ENCODE results near the gene PRLR.

Gene PRLR

GRCh38 chr5:35177783-35178182, 52.5 kb downstream of the PRLR start:
- H3K36me3 ChIP-seq (replicated peaks), result no peaks in the 10 kb centered on the region
- H3K27me3 ChIP-seq (ENCODE audit: low read depth), result no peaks in the 10 kb centered on the region
- in situ Hi-C loops (cut with MboI; ENCODE audit: low sequenced_read_pairs), result no loop called here
- peaks cover 13% of the 10 kb centered on the region for H3K4me1 ChIP-seq
- no peaks in the 10 kb centered on the region for H3K9me3 ChIP-seq
- no peak for DNase-seq (ENCODE audit: low spot score in 2 of 2)
- no peak overlapping the region for H3K4me3 ChIP-seq

- Histone ChIP-seq H3K4me3 (no peak overlapping the region), H3K4me1 (peaks cover 12% of the 10 kb centered on the region), H3K36me3 (replicated peaks) (no peaks in the 10 kb centered on the region), H3K27me3 (ENCODE audit: low read depth) (no peaks in the 10 kb centered on the region), H3K9me3 (no peaks in the 10 kb centered on the region; the same call in 1 of the 2 replicates)
- in situ Hi-C loops (cut with MboI; ENCODE audit: low sequenced_read_pairs), result no loop called here
- no peak for DNase-seq (ENCODE audit: low spot score in 2 of 2)
Measured at GRCh38 chr5:35172533-35172932, 57.8 kb downstream of the PRLR start.

- H3K4me1 ChIP-seq, result peaks cover 7% of the 10 kb centered on the region
- no peaks in the 10 kb centered on the region for H3K36me3 ChIP-seq (replicated peaks)
- no peaks in the 10 kb centered on the region for H3K27me3 ChIP-seq (ENCODE audit: low read depth)
- H3K9me3 ChIP-seq, result no peaks in the 10 kb centered on the region; the same call in 1 of the 2 replicates
- in situ Hi-C loops (cut with MboI; ENCODE audit: low sequenced_read_pairs), result no loop called here
- H3K4me3 ChIP-seq, result no peak overlapping the region
- no peak for DNase-seq (ENCODE audit: low spot score in 2 of 2)
Measured at GRCh38 chr5:35171991-35172390, 58.3 kb downstream of the PRLR start.

GRCh38 chr5:35171078-35171477, 59.2 kb downstream of the PRLR start:
- Histone ChIP-seq H3K4me3 (no peak overlapping the region), H3K9me3 (no peaks in the 10 kb centered on the region; the same call in 1 of the 2 replicates), H3K4me1 (peaks cover 4% of the 10 kb centered on the region), H3K27me3 (ENCODE audit: low read depth) (no peaks in the 10 kb centered on the region), H3K36me3 (replicated peaks) (no peaks in the 10 kb centered on the region)
- DNase-seq (ENCODE audit: low spot score in 2 of 2), result no peak
- in situ Hi-C loops (cut with MboI; ENCODE audit: low sequenced_read_pairs), result no loop called here

- Histone ChIP-seq H3K27me3 (ENCODE audit: low read depth) (no peaks in the 10 kb centered on the region), H3K4me1 (peaks cover 20% of the 10 kb centered on the region), H3K36me3 (replicated peaks) (no peaks in the 10 kb centered on the region), H3K9me3 (no peaks in the 10 kb centered on the region; the same call in 1 of the 2 replicates), H3K4me3 (no peak overlapping the region)
- DNase-seq (ENCODE audit: low spot score in 2 of 2), result no peak
- in situ Hi-C loops (cut with MboI; ENCODE audit: low sequenced_read_pairs), result no loop called here
Measured at GRCh38 chr5:35166043-35166442, 64.2 kb downstream of the PRLR start.

GRCh38 chr5:35164860-35165542, 65.3 kb downstream of the PRLR start:
- no peak for DNase-seq (ENCODE audit: low spot score in 2 of 2)
- Histone ChIP-seq H3K4me3 (no peak overlapping the region), H3K9me3 (no peaks in the 10 kb centered on the region; the same call in 1 of the 2 replicates), H3K4me1 (peaks cover 20% of the 10 kb centered on the region), H3K27me3 (ENCODE audit: low read depth) (no peaks in the 10 kb centered on the region), H3K36me3 (replicated peaks) (no peaks in the 10 kb centered on the region)
- in situ Hi-C loops (cut with MboI; ENCODE audit: low sequenced_read_pairs), result no loop called here

GRCh38 chr5:35163710-35164033, 66.6 kb downstream of the PRLR start:
- in situ Hi-C loops (cut with MboI; ENCODE audit: low sequenced_read_pairs), result no loop called here
- no peaks in the 10 kb centered on the region for H3K36me3 ChIP-seq (replicated peaks)
- peaks cover 20% of the 10 kb centered on the region for H3K4me1 ChIP-seq
- H3K27me3 ChIP-seq (ENCODE audit: low read depth), result no peaks in the 10 kb centered on the region
- DNase-seq (ENCODE audit: low spot score in 2 of 2), result peak in 1 of 2 experiments; percentile 9
- no peaks in the 10 kb centered on the region; the same call in 1 of the 2 replicates for H3K9me3 ChIP-seq
- H3K4me3 ChIP-seq, result no peak overlapping the region

- Histone ChIP-seq H3K36me3 (replicated peaks) (no peaks in the 10 kb centered on the region), H3K4me3 (peak overlapping the region; percentile 12), H3K27me3 (ENCODE audit: low read depth) (no peaks in the 10 kb centered on the region), H3K9me3 (no peaks in the 10 kb centered on the region; the same call in 1 of the 2 replicates), H3K4me1 (peaks cover 20% of the 10 kb centered on the region)
- in situ Hi-C loops (cut with MboI; ENCODE audit: low sequenced_read_pairs), result no loop called here
- DNase-seq (ENCODE audit: low spot score in 2 of 2), result peak; percentile 77 to 98
Measured at GRCh38 chr5:35162848-35163709, 67.2 kb downstream of the PRLR start.

- Histone ChIP-seq H3K4me3 (no peak overlapping the region), H3K4me1 (peaks cover 20% of the 10 kb centered on the region), H3K9me3 (no peaks in the 10 kb centered on the region), H3K27me3 (ENCODE audit: low read depth) (no peaks in the 10 kb centered on the region), H3K36me3 (replicated peaks) (no peaks in the 10 kb centered on the region)
- in situ Hi-C loops (cut with MboI; ENCODE audit: low sequenced_read_pairs), result no loop called here
- DNase-seq (ENCODE audit: low spot score in 2 of 2), result no peak
Measured at GRCh38 chr5:35161652-35162273, 68.5 kb downstream of the PRLR start.

GRCh38 chr5:35160486-35161116, 69.7 kb downstream of the PRLR start:
- no peak overlapping the region for H3K4me3 ChIP-seq
- H3K27me3 ChIP-seq (ENCODE audit: low read depth), result no peaks in the 10 kb centered on the region
- no peaks in the 10 kb centered on the region for H3K9me3 ChIP-seq
- no peaks in the 10 kb centered on the region for H3K36me3 ChIP-seq (replicated peaks)
- in situ Hi-C loops (cut with MboI; ENCODE audit: low sequenced_read_pairs), result no loop called here
- no peak for DNase-seq (ENCODE audit: low spot score in 2 of 2)
- peaks cover 20% of the 10 kb centered on the region for H3K4me1 ChIP-seq

GRCh38 chr5:35159370-35159742, 70.9 kb downstream of the PRLR start:
- Histone ChIP-seq H3K27me3 (ENCODE audit: low read depth) (no peaks in the 10 kb centered on the region), H3K4me1 (peaks cover 19% of the 10 kb centered on the region), H3K4me3 (no peak overlapping the region), H3K36me3 (replicated peaks) (no peaks in the 10 kb centered on the region), H3K9me3 (no peaks in the 10 kb centered on the region)
- in situ Hi-C loops (cut with MboI; ENCODE audit: low sequenced_read_pairs), result no loop called here
- DNase-seq (ENCODE audit: low spot score in 2 of 2), result no peak

GRCh38 chr5:35158622-35159369, 71.5 kb downstream of the PRLR start:
- H3K9me3 ChIP-seq, result no peaks in the 10 kb centered on the region
- H3K27me3 ChIP-seq (ENCODE audit: low read depth), result no peaks in the 10 kb centered on the region
- in situ Hi-C loops (cut with MboI; ENCODE audit: low sequenced_read_pairs), result no loop called here
- DNase-seq (ENCODE audit: low spot score in 2 of 2), result no peak
- H3K4me1 ChIP-seq, result peaks cover 13% of the 10 kb centered on the region
- H3K36me3 ChIP-seq (replicated peaks), result no peaks in the 10 kb centered on the region
- H3K4me3 ChIP-seq, result no peak overlapping the region

GRCh38 chr5:35158204-35158603, 72.1 kb downstream of the PRLR start:
- H3K9me3 ChIP-seq, result no peaks in the 10 kb centered on the region
- no peaks in the 10 kb centered on the region for H3K27me3 ChIP-seq (ENCODE audit: low read depth)
- no peak for DNase-seq (ENCODE audit: low spot score in 2 of 2)
- H3K4me3 ChIP-seq, result no peak overlapping the region
- H3K36me3 ChIP-seq (replicated peaks), result no peaks in the 10 kb centered on the region
- in situ Hi-C loops (cut with MboI; ENCODE audit: low sequenced_read_pairs), result no loop called here
- peaks cover 12% of the 10 kb centered on the region for H3K4me1 ChIP-seq
